H1 (cell line): ENCODE results near the gene FCRL6. TPM values are rescaled to one million over a fixed set of nuclear protein-coding genes. Genes with fewer than 3 reads are reported as not detected.

ENCODE experiments used
- CTCF ChIA-PET: fragments of 300-600 bp; sonication (Branson Sonifier 250); formaldehyde crosslinking; loops from one replicate; lab custom pipeline; 2021; ENCODE audit not compliant: partially characterized antibody; lab: Charles Lee
- POLR2A ChIA-PET: fragments of 300-600 bp; sonication (Branson Sonifier 250); formaldehyde crosslinking; loops from one replicate; lab custom pipeline; 2021; ENCODE audit warnings: inconsistent platforms; ENCODE audit not compliant: partially characterized antibody; lab: Charles Lee
- DNase-seq, 2 experiments: peaks; one replicate each; pipeline versions ENCODE4 v3.0.0 to v3.0.0-alpha.2; 2010 to 2022; ENCODE audit warnings: low spot score in 2 of 2, low read depth in 1 of 2, mixed read lengths in 1 of 2
- FAIRE-seq: peaks from 2 replicates; lab custom pipeline; 2011; peaks lifted over from hg19 to GRCh38; lab: Jason Lieb, UNC
- H2AFZ ChIP-seq: 2 replicates; pipeline ENCODE4 v1.8.1; 2012; ENCODE audit warnings: low read length, inconsistent platforms
- H2AK5ac ChIP-seq: 2 replicates; pipeline ENCODE4 v1.6.1; 2013; ENCODE audit warnings: low read depth, low read length
- H2BK120ac ChIP-seq: replicated peaks from 2 replicates; pipeline ENCODE3; 2013; ENCODE audit warnings: low read depth, low read length, inconsistent platforms
- H2BK12ac ChIP-seq: 2 replicates; pipeline ENCODE4 v1.6.1; 2013; ENCODE audit warnings: low read depth, low read length
- H2BK15ac ChIP-seq: 2 replicates; pipeline ENCODE4 v1.6.1; 2013; ENCODE audit warnings: low read length
- H2BK20ac ChIP-seq: 2 replicates; pipeline ENCODE4 v1.6.1; 2013; ENCODE audit warnings: low read length
- H2BK5ac ChIP-seq: 2 replicates; pipeline ENCODE4 v1.6.1; 2013; ENCODE audit warnings: low read depth, low read length
- H3K14ac ChIP-seq: 2 replicates; pipeline ENCODE4 v1.6.1; 2013; ENCODE audit warnings: inconsistent platforms; ENCODE audit not compliant: insufficient read length
- H3K18ac ChIP-seq: 2 replicates; pipeline ENCODE4 v1.6.1; 2013; ENCODE audit warnings: low read length; ENCODE audit errors: extremely low read depth
- H3K23ac ChIP-seq: 2 replicates; pipeline ENCODE4 v1.6.1; 2013; ENCODE audit warnings: inconsistent platforms; ENCODE audit not compliant: insufficient read length
- H3K23me2 ChIP-seq: 2 replicates; pipeline ENCODE4 v1.6.1; 2013; ENCODE audit warnings: low read depth, low read length
- H3K27ac ChIP-seq: 2 replicates; pipeline ENCODE4 v1.6.1; 2011; ENCODE audit warnings: low read depth, low read length, inconsistent platforms
- H3K27me3 ChIP-seq, 4 experiments: replicated peaks in 1 of 4; 1 replicate in 1 of 4; 2 replicates in 3 of 4; pipeline versions ENCODE4 v1.6.1 to v1.8.1; 2011 to 2013; ENCODE audit warnings: low read length in 3 of 4, mild to moderate bottlenecking in 3 of 4, inconsistent platforms in 2 of 4, mixed read lengths in 2 of 4, moderate library complexity in 1 of 4; ENCODE audit not compliant: control insufficient read depth in 3 of 4, insufficient read depth in 3 of 4; ENCODE audit errors: extremely low read depth in 1 of 4
- H3K36me3 ChIP-seq, 4 experiments: 2 replicates each; pipeline versions ENCODE4 v1.6.1 to v1.8.1; 2011 to 2013; ENCODE audit warnings: mild to moderate bottlenecking in 4 of 4, low read length in 3 of 4, moderate library complexity in 2 of 4, control low read depth in 1 of 4, inconsistent platforms in 1 of 4; ENCODE audit not compliant: insufficient read depth in 4 of 4, control insufficient read depth in 2 of 4
- H3K4ac ChIP-seq: replicated peaks from 2 replicates; pipeline ENCODE3; 2013; ENCODE audit warnings: low read length, low read depth, mixed read lengths, inconsistent platforms; ENCODE audit not compliant: insufficient read length
- H3K4me1 ChIP-seq, 4 experiments: replicated peaks in 1 of 4; 1 replicate in 1 of 4; 2 replicates in 3 of 4; pipeline versions ENCODE4 v1.6.1 to v1.8.1; 2011 to 2013; ENCODE audit warnings: low read length in 3 of 4, inconsistent platforms in 2 of 4, mixed read lengths in 1 of 4; ENCODE audit not compliant: insufficient read depth in 4 of 4, control insufficient read depth in 3 of 4
- H3K4me2 ChIP-seq, 2 experiments: 2 replicates each; pipeline versions ENCODE4 v1.6.1 to v1.8.1; 2011 to 2013; ENCODE audit warnings: low read depth in 2 of 2, low read length in 2 of 2, control low read depth in 1 of 2, inconsistent platforms in 1 of 2, mild to moderate bottlenecking in 1 of 2; ENCODE audit not compliant: insufficient read depth in 1 of 2
- H3K4me3 ChIP-seq, 4 experiments: fragments of 200-600, 300-600 bp in 1 of 4; sonication (generic), shearing (Covaris generic), sonication (Bioruptor Twin) in 1 of 4; 2 replicates each; pipeline versions ENCODE4 v1.5.1 to v1.8.1; 2011 to 2016; ENCODE audit warnings: low read length in 4 of 4, low read depth in 3 of 4, control low read depth in 2 of 4, inconsistent platforms in 2 of 4, mild to moderate bottlenecking in 2 of 4, mixed read lengths in 1 of 4, moderate library complexity in 1 of 4; ENCODE audit not compliant: insufficient read depth in 2 of 4; ENCODE audit errors: extremely low read depth in 1 of 4
- H3K56ac ChIP-seq: replicated peaks from 2 replicates; pipeline ENCODE3; 2013; ENCODE audit warnings: low read depth, mild to moderate bottlenecking, mixed read lengths, low read length, inconsistent platforms; ENCODE audit not compliant: insufficient read length
- H3K79me1 ChIP-seq: 2 replicates; pipeline ENCODE4 v1.6.1; 2013; ENCODE audit warnings: low read depth, low read length, control low read depth
- H3K79me2 ChIP-seq, 2 experiments: 2 replicates each; pipeline versions ENCODE4 v1.6.1 to v1.8.1; 2012 to 2013; ENCODE audit warnings: low read length in 2 of 2, mild to moderate bottlenecking in 2 of 2, inconsistent platforms in 1 of 2; ENCODE audit not compliant: insufficient read depth in 2 of 2, control insufficient read depth in 1 of 2
- H3K9ac ChIP-seq, 4 experiments: replicated peaks in 1 of 4; 1 replicate in 1 of 4; 2 replicates in 3 of 4; pipeline versions ENCODE4 v1.6.1 to v1.8.1; 2011 to 2013; ENCODE audit warnings: low read depth in 3 of 4, low read length in 3 of 4, control low read depth in 2 of 4, mild to moderate bottlenecking in 2 of 4, moderate library complexity in 2 of 4, inconsistent platforms in 1 of 4; ENCODE audit errors: extremely low read depth in 1 of 4
- H3K9me3 ChIP-seq, 2 experiments: 2 replicates each; pipeline versions ENCODE4 v1.6.1 to v1.8.1; 2012 to 2013; ENCODE audit warnings: mild to moderate bottlenecking in 2 of 2, moderate library complexity in 2 of 2, control low read depth in 1 of 2, inconsistent platforms in 1 of 2, low read depth in 1 of 2, low read length in 1 of 2, mixed read lengths in 1 of 2; ENCODE audit not compliant: insufficient read depth in 2 of 2
- H4K20me1 ChIP-seq, 2 experiments: replicated peaks in 1 of 2; 2 replicates each; pipeline versions ENCODE3 to v1.8.1; 2011 to 2013; ENCODE audit warnings: inconsistent platforms in 2 of 2, low read length in 2 of 2, mild to moderate bottlenecking in 1 of 2; ENCODE audit not compliant: insufficient read depth in 2 of 2, control insufficient read depth in 1 of 2
- H4K5ac ChIP-seq: 2 replicates; pipeline ENCODE4 v1.6.1; 2013; ENCODE audit warnings: low read length, low read depth, mixed read lengths, inconsistent platforms; ENCODE audit not compliant: insufficient read length
- H4K8ac ChIP-seq: 2 replicates; pipeline ENCODE4 v1.8.0; 2013; ENCODE audit warnings: mild to moderate bottlenecking, moderate library complexity, low read length, inconsistent platforms; ENCODE audit not compliant: insufficient read depth; ENCODE audit errors: extremely low read depth
- H4K91ac ChIP-seq: replicated peaks from 2 replicates; pipeline ENCODE3; 2013; ENCODE audit warnings: low read length, mixed read lengths, inconsistent platforms; ENCODE audit not compliant: insufficient read length
- RAD21 ChIP-seq, 2 experiments: IDR thresholded peaks in 1 of 2; conservative IDR thresholded peaks in 1 of 2; 2 replicates each; pipeline ENCODE4 v1.6.1; 2011; ENCODE audit warnings: low read depth in 2 of 2, low read length in 2 of 2, improper control_type of control experiment in 1 of 2, inconsistent platforms in 1 of 2, mild to moderate bottlenecking in 1 of 2, moderate library complexity in 1 of 2
- TEAD4 ChIP-seq: IDR thresholded peaks from 2 replicates; pipeline ENCODE4 v1.6.1; 2012; ENCODE audit warnings: low read depth, low read length, inconsistent platforms, mixed read lengths
- WGBS, 2 experiments: shearing (Covaris generic) in 1 of 2; methylation state at CpG; one replicate each; pipeline versions ENCODE4 v1.1.6 to v1.1.7; 2013 to 2015; ENCODE audit warnings: low lambda C conversion rate in 2 of 2, mixed read lengths in 2 of 2, inconsistent platforms in 1 of 2, low coverage in 1 of 2, missing lambda C conversion rate in 1 of 2; ENCODE audit not compliant: insufficient replicate concordance in 2 of 2, insufficient coverage in 1 of 2, insufficient read length in 1 of 2; ENCODE audit errors: extremely low coverage in 1 of 2, missing lambda C conversion rate in 1 of 2; 5-methylcytosine and 5-hydroxymethylcytosine counted together
- polyA plus RNA-seq, 7 experiments: library from polyadenylated mRNA; depleted of rRNA in 3 of 7; stranded (reverse) in 5 of 7; unstranded in 2 of 7; fragments of >200 nt in 5 of 7; fragments of 200-250 nt in 2 of 7; gene quantifications; 1 replicate in 5 of 7; 2 replicates in 1 of 7; 4 replicates in 1 of 7; pipeline versions ENCODE4 v1.2.1 to v1.2.3, GENCODE V29; 2011 to 2013; ENCODE audit warnings: missing spikeins in 2 of 7, mixed read lengths in 2 of 7
- total RNA-seq: library from RNA; stranded (reverse); fragmentation: NEBNext Ultra II Directional; extraction: Animal tissue kit (Norgen Biotek cat#: 25700); gene quantifications from 2 replicates; pipeline ENCODE4 v1.2.1, GENCODE V29; 2021

Gene FCRL6
- total and polyA plus RNA-seq, 2 of the 8 experiments (the other 6 are each of a cell fraction or from before 2014, with no cell fraction given), result not detected

DNA sequence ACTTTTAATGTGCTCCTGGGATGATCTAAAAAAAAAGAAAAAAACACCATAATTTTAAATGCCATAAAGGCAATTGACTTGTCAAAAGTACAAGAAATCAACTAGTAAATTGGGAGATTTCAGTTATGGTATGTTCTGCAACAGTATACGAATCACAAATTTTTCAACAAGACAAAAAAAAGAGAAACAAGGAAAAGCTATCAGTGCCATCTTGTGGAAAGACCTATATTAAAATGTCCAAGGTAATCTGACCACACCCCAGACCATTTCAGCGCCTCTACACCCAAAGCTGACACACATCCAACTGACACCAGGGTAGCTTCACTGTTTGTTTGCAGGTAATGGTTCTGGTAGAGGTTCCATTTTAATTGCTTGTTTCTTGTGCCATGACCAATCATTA lies 26.4 kb upstream of the FCRL6 start:
- no peak overlapping the region for H2AK5ac ChIP-seq
- H2BK12ac ChIP-seq, result no peak overlapping the region
- H3K36me3 ChIP-seq, result no peaks in the 10 kb centered on the region
- H3K79me2 ChIP-seq, result no peaks in the 10 kb centered on the region
- H3K4ac ChIP-seq, result no peak overlapping the region
- ChIA-PET POLR2A (no interaction called here), CTCF (interaction anchor here (0.7 to 2.5 kb wide), 11 partner anchors 9 to 982 kb away, joined by 3 to 7 read pairs (median 3); no protein-coding TSS in a partner anchor)
- no peak for DNase-seq
- H4K20me1 ChIP-seq, result no peaks in the 10 kb centered on the region
- no peak for FAIRE-seq
- no peak overlapping the region for H3K27ac ChIP-seq
- no peak overlapping the region for H3K4me2 ChIP-seq
- H3K18ac ChIP-seq, result no peak overlapping the region
- no peaks in the 10 kb centered on the region for H3K23me2 ChIP-seq
- no peak overlapping the region for H2BK20ac ChIP-seq
- TF ChIP-seq TEAD4 (no peak), RAD21 (IDR thresholded peaks at IDR 0.05 in 1 of 2, conservative IDR thresholded peaks at IDR 0.05 in 1 of 2; ENCODE audit: low read depth in 2 of 2, low read length in 2 of 2) (peak; percentile 9 to 15; a peak in 1 of 4 replicates)
- H4K8ac ChIP-seq, result no peak overlapping the region
- no peaks in the 10 kb centered on the region for H3K79me1 ChIP-seq
- no peak overlapping the region for H2BK5ac ChIP-seq
- no peaks in the 10 kb centered on the region for H3K4me1 ChIP-seq
- H3K14ac ChIP-seq, result no peak overlapping the region
- 88% methylated on average over 2 of the region's 2 CpGs; no CpG with 5 or more reads in 1 of the 2 experiments for WGBS, 2 experiments
- no peak overlapping the region for H4K91ac ChIP-seq
- no peak overlapping the region; the same call in 1 of the 2 replicates for H2AFZ ChIP-seq
- no peak overlapping the region for H3K23ac ChIP-seq
- H3K9me3 ChIP-seq, result no peaks in the 10 kb centered on the region
- H3K9ac ChIP-seq, result no peak overlapping the region
- no peak overlapping the region for H2BK120ac ChIP-seq
- H3K4me3 ChIP-seq, result no peak overlapping the region
- no peaks in the 10 kb centered on the region; a peak in 1 of 7 replicates for H3K27me3 ChIP-seq
- no peak overlapping the region for H2BK15ac ChIP-seq
- no peak overlapping the region for H3K56ac ChIP-seq
- no peak overlapping the region for H4K5ac ChIP-seq
